B cell (primary cell): ENCODE measurements around the gene CALD1. TPM values are rescaled to one million over a fixed set of nuclear protein-coding genes. Genes with fewer than 3 reads are reported as not detected.

Source experiments
- ATAC-seq: fragments of 200-7000 bp; cut with Tn5 transposase; one replicate; pipeline ENCODE4 v1.10.0; 2021; ENCODE audit warnings: low read depth, mild to moderate bottlenecking, moderate number of reproducible peaks, moderate library complexity
- CTCF ChIA-PET: fragments of 350-600 bp; sonication (Branson Sonifier 250); formaldehyde crosslinking; loops from one replicate; lab custom pipeline; 2021; ENCODE audit warnings: antibody characterized with exemption, inconsistent platforms; lab: Charles Lee
- POLR2A ChIA-PET: fragments of 350-600 bp; sonication (Branson Sonifier 250); formaldehyde crosslinking; loops from one replicate; lab custom pipeline; 2021; ENCODE audit warnings: antibody characterized with exemption; lab: Charles Lee
- DNase-seq: peaks from one replicate; pipeline ENCODE4 v3.0.0; 2013
- H2AFZ ChIP-seq: 2 replicates; pipeline ENCODE4 v1.6.1; 2012; ENCODE audit warnings: mild to moderate bottlenecking, low read depth, low read length; ENCODE audit not compliant: insufficient read depth, poor library complexity, severe bottlenecking
- H3K27ac ChIP-seq, 2 donors: 1 replicate in 1 of 2; 2 replicates in 1 of 2; pipeline ENCODE4 v1.5.1; 2012 to 2013; ENCODE audit warnings: low read length in 2 of 2, mild to moderate bottlenecking in 2 of 2, moderate library complexity in 1 of 2
- H3K27me3 ChIP-seq, 4 experiments: fragments of 200-600 bp in 1 of 4; sonication (generic) in 1 of 4; replicated peaks in 1 of 4; 1 replicate in 2 of 4; 2 replicates in 2 of 4; pipeline versions ENCODE4 v1.6.1 to v1.7.0; 2013 to 2016; ENCODE audit warnings: low read length in 3 of 4, mild to moderate bottlenecking in 2 of 4, mixed read lengths in 1 of 4, moderate library complexity in 1 of 4; ENCODE audit not compliant: insufficient read depth in 4 of 4, control insufficient read depth in 3 of 4; ENCODE audit errors: control extremely low read depth in 1 of 4
- H3K36me3 ChIP-seq, 2 experiments: replicated peaks in 1 of 2; 1 replicate in 1 of 2; 2 replicates in 1 of 2; pipeline versions ENCODE4 v1.6.1 to v1.7.1; 2013; ENCODE audit warnings: low read length in 1 of 2; ENCODE audit not compliant: insufficient read depth in 2 of 2, control insufficient read depth in 1 of 2; ENCODE audit errors: control extremely low read depth in 1 of 2, extremely low read depth in 1 of 2
- H3K4me1 ChIP-seq, 2 donors: fragments of 200-600 bp in 1 of 2; sonication (generic) in 1 of 2; 1 replicate in 1 of 2; 2 replicates in 1 of 2; pipeline versions ENCODE4 v1.5.1 to v1.6.1; 2013 to 2017; ENCODE audit warnings: low read length in 2 of 2; ENCODE audit not compliant: control insufficient read depth in 2 of 2, insufficient read depth in 2 of 2
- H3K4me2 ChIP-seq: replicated peaks from 2 replicates; pipeline ENCODE3; 2012; ENCODE audit warnings: mild to moderate bottlenecking, low read depth, low read length; ENCODE audit not compliant: poor library complexity, severe bottlenecking
- H3K4me3 ChIP-seq, 5 experiments: fragments of 200-600 bp in 1 of 5; sonication (generic) in 1 of 5; 1 replicate in 3 of 5; 2 replicates in 2 of 5; pipeline versions ENCODE4 v1.5.1 to v1.7.0; 2011 to 2016; ENCODE audit warnings: low read length in 4 of 5, mild to moderate bottlenecking in 4 of 5, low read depth in 2 of 5, control low read depth in 1 of 5, moderate library complexity in 1 of 5; ENCODE audit not compliant: insufficient read depth in 1 of 5; ENCODE audit errors: control extremely low read depth in 1 of 5, extremely low read depth in 1 of 5
- H3K79me2 ChIP-seq: fragments of 200-600 bp; sonication (generic); one replicate; pipeline ENCODE4 v1.6.0; 2016; ENCODE audit warnings: low read length; ENCODE audit not compliant: control insufficient read depth, insufficient read depth
- H3K9ac ChIP-seq: fragments of 200-600 bp; sonication (generic); 2 replicates; pipeline ENCODE4 v1.6.1; 2017; ENCODE audit warnings: mild to moderate bottlenecking, low read length, moderate library complexity
- H3K9me3 ChIP-seq, 3 donors: one replicate each; pipeline versions ENCODE4 v1.6.1 to v1.7.1; 2013; ENCODE audit warnings: low read length in 2 of 3; ENCODE audit not compliant: control insufficient read depth in 2 of 3, insufficient read depth in 1 of 3; ENCODE audit errors: control extremely low read depth in 1 of 3
- H4K20me1 ChIP-seq: 2 replicates; pipeline ENCODE4 v1.6.0; 2012; ENCODE audit warnings: mild to moderate bottlenecking, low read length; ENCODE audit not compliant: insufficient read depth, control insufficient read depth, poor library complexity, severe bottlenecking
- H3K27ac Mint-ChIP-seq: one replicate; pipeline ENCODE4 v1.8.0; 2021; ENCODE audit warnings: mixed read lengths
- H3K27me3 Mint-ChIP-seq: one replicate; pipeline ENCODE4 v1.8.0; 2021; ENCODE audit warnings: mixed read lengths
- H3K4me1 Mint-ChIP-seq: one replicate; pipeline ENCODE4 v1.8.0; 2021; ENCODE audit warnings: mixed read lengths
- H3K4me3 Mint-ChIP-seq: one replicate; pipeline ENCODE4 v1.8.0; 2021; ENCODE audit warnings: mixed read lengths
- H3K9me3 Mint-ChIP-seq: one replicate; pipeline ENCODE4 v1.8.0; 2022; ENCODE audit warnings: mixed read lengths; ENCODE audit not compliant: insufficient read depth
- EZH2 ChIP-seq: IDR thresholded peaks from 2 replicates; pipeline ENCODE4 v1.6.1; 2012; ENCODE audit warnings: borderline replicate concordance, low read depth, mild to moderate bottlenecking, moderate library complexity, low read length; ENCODE audit not compliant: insufficient read depth, poor library complexity, severe bottlenecking
- WGBS: methylation state at CpG from one replicate; pipeline ENCODE4 v1.1.5; 2013; ENCODE audit warnings: missing lambda C conversion rate; ENCODE audit not compliant: insufficient coverage; 5-methylcytosine and 5-hydroxymethylcytosine counted together
- intact Hi-C: fragments of 100-400 bp; cut with micrococcal nuclease; formaldehyde crosslinking; loops from one replicate; pipeline ENCODE4 v1.10.0; 2022
- polyA plus RNA-seq: library from polyadenylated mRNA; depleted of rRNA; stranded (reverse); fragments of >200 nt; gene quantifications from 2 replicates; pipeline ENCODE4 v1.2.3, GENCODE V29; 2012
- total RNA-seq, 2 donors: library from RNA; stranded (reverse); fragments of 120-200 nt in 1 of 2; gene quantifications; 1 replicate in 1 of 2; 2 replicates in 1 of 2; pipeline versions ENCODE4 v1.2.3 to v1.2.4, GENCODE V29; 2013 to 2022
- TF ChIP-seq, protein P1 (sequence below): fragments of 200-600 bp; IDR thresholded peaks from one replicate; pipeline ENCODE4 v1.8.0; 2022; ENCODE audit warnings: antibody characterized with exemption, mild to moderate bottlenecking

The CALD1 gene
- total and polyA plus RNA-seq, 2 donors (not counting 1 experiment from before 2014, with no cell fraction given), result 0.18 to 0.69 TPM

DNA sequence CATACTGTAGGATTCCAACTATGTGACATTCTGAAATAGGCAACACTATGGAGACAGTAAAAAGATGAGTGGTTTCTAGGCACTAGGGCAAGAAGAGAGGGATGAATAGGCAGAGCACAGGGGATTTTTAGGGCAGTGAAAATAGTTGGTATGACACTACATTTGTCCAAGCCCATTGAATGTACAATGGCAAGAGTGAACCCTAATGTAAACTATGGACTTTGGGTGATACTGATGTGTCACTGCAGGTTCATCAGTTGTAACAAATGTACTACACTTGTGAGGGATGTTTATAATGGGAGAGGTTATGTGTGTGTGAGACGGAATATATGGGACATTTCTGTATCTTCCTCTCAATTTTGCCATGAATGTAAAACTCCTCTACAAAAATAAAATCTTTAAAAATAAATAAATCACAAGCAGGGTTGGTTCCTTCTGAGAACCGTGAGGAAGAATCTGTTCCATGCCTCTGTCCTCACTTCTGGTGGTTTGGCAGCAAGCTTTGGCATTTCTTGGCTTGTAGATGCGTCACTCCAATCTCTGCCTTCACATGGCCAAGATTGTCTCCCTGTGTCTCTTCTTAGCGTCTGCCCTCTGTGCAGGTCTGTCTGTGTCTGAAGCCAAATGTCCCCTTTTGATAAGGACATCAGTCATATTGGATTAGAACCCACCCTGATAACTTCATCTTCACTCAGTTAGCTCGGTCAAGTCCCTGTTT, 123.8 kb downstream of the CALD1 start:
- POLR2A ChIA-PET, result no interaction called here
- CTCF ChIA-PET, result no interaction called here
- H3K36me3 ChIP-seq, result no peaks in the 10 kb centered on the region
- no peak overlapping the region for H2AFZ ChIP-seq
- no peaks in the 10 kb centered on the region for H4K20me1 ChIP-seq
- H3K9ac ChIP-seq, result no peak overlapping the region
- H3K27me3 Mint-ChIP-seq, result peaks cover 3% of the 10 kb centered on the region
- DNase-seq, result no peak
- peaks cover 7% of the 10 kb centered on the region for H3K4me1 Mint-ChIP-seq
- no peak overlapping the region for H3K27ac ChIP-seq
- peaks cover 3% of the 10 kb centered on the region in 2 donors for H3K4me1 ChIP-seq
- H3K9me3 Mint-ChIP-seq, result no peaks in the 10 kb centered on the region
- H3K4me3 ChIP-seq, result no peak overlapping the region
- ATAC-seq, result no peak
- no peak overlapping the region for H3K4me2 ChIP-seq
- no peaks in the 10 kb centered on the region for H3K27me3 ChIP-seq
- no peaks in the 10 kb centered on the region for H3K9me3 ChIP-seq
- WGBS, result 100% methylated on average over 3 of the region's 5 CpGs
- TF ChIP-seq, protein P1, sequence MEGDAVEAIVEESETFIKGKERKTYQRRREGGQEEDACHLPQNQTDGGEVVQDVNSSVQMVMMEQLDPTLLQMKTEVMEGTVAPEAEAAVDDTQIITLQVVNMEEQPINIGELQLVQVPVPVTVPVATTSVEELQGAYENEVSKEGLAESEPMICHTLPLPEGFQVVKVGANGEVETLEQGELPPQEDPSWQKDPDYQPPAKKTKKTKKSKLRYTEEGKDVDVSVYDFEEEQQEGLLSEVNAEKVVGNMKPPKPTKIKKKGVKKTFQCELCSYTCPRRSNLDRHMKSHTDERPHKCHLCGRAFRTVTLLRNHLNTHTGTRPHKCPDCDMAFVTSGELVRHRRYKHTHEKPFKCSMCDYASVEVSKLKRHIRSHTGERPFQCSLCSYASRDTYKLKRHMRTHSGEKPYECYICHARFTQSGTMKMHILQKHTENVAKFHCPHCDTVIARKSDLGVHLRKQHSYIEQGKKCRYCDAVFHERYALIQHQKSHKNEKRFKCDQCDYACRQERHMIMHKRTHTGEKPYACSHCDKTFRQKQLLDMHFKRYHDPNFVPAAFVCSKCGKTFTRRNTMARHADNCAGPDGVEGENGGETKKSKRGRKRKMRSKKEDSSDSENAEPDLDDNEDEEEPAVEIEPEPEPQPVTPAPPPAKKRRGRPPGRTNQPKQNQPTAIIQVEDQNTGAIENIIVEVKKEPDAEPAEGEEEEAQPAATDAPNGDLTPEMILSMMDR, result no peak
- no peak for TF ChIP-seq EZH2
- H3K27ac Mint-ChIP-seq, result no peak overlapping the region
- H3K4me3 Mint-ChIP-seq, result no peak overlapping the region
- H3K79me2 ChIP-seq, result no peaks in the 10 kb centered on the region
- intact Hi-C loops, result no loop called here

DNA sequence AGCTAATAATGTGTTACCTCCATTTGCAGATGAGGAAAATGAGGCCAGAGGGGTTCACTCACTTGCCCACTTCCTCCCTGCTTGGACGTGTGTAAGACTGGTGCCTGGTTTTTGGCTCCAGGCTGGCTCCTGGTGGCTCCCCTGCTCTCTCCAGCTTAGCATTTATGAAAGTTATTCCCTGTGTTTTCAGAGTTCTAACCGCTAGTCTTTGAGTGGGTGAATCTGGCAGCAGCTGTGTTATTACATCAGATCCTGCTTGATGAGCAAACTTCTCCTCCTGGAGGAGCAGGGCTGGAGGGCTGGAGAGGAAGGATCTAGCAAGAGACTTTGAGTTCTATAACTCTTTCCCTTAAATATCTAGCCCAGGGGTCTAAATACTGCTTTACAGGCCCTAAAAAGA, 125.9 kb downstream of the CALD1 start:
- Histone ChIP-seq H3K4me3 (no peak overlapping the region), H3K27ac (no peak overlapping the region), H3K79me2 (no peaks in the 10 kb centered on the region), H3K9me3 (no peaks in the 10 kb centered on the region), H3K4me2 (no peak overlapping the region), H3K36me3 (no peaks in the 10 kb centered on the region), H3K4me1 (peaks cover 0 to 3% of the 10 kb centered on the region in 2 donors), H4K20me1 (no peaks in the 10 kb centered on the region), H3K9ac (no peak overlapping the region), H2AFZ (no peak overlapping the region), H3K27me3 (no peaks in the 10 kb centered on the region)
- peaks cover 4% of the 10 kb centered on the region for H3K4me1 Mint-ChIP-seq
- H3K27me3 Mint-ChIP-seq, result peaks cover 6% of the 10 kb centered on the region
- no peaks in the 10 kb centered on the region for H3K9me3 Mint-ChIP-seq
- intact Hi-C loops, result no loop called here
- TF ChIP-seq, protein P1, result no peak
- TF ChIP-seq EZH2, result no peak
- ChIA-PET CTCF (no interaction called here), POLR2A (no interaction called here)
- H3K27ac Mint-ChIP-seq, result no peak overlapping the region
- no peak overlapping the region for H3K4me3 Mint-ChIP-seq
- no peak for DNase-seq
- WGBS, result 58% methylated on average over 2 of the region's 2 CpGs
- no peak for ATAC-seq
